ENCODE data around the gene NDRG4. TPM values are rescaled to one million over a fixed set of nuclear protein-coding genes. Genes with fewer than 3 reads are reported as not detected.

The NDRG4 gene
- total and polyA plus RNA-seq, 2 experiments from 2014 or later, result 16.3 to 32.1 TPM

DNA sequence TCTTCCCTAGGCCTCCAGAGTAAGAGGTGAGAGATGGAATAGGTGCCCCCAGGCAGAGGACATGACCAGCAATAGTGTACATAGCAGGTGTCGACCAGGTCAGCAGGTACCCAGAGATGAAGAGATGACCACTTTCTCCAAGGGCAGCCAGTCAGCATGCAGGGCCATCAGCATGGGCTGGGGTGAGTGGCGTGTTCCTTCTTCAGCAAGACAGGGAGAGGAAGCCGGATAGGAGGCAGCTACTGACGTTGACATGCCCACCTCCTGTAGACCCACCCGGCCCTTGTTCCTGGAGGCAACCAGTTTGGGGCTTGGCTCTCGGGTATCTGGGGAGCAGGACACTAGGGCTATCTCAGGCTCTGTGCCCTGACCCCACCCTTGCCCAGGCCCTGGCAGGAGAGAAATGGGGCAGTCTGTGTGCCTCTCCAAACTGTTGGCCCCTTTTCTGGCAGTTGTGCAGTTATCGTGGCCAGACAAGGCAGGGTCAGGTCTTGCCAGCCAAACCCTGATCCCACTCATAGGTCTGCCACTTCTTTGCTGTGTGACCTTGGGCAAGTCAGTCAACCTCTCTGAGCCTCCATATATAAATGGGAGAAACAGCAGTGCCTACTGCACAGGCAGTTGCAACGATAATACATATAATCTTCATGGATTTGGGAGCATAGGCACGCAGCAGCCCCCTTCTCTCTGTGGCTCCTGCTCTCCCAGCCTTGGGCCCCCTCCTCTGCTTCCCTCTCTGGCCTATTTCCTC lies 1.4 kb upstream of the NDRG4 start:
- no peak overlapping the region for H3K4me2 ChIP-seq
- no peak overlapping the region for H3K4me3 ChIP-seq
- no peaks in the 10 kb centered on the region for H3F3A ChIP-seq (replicated peaks; ENCODE audit: low read depth)
- H3K79me2 ChIP-seq (replicated peaks; ENCODE audit: insufficient read depth), result no peaks in the 10 kb centered on the region
- Mint-ChIP-seq H3K27ac (no peak overlapping the region), H3K36me3 (ENCODE audit: low read depth) (no peaks in the 10 kb centered on the region), H3K9me3 (no peaks in the 10 kb centered on the region; the same call in 2 of the 3 replicates), H3K4me1 (peaks cover 25% of the 10 kb centered on the region), H3K27me3 (ENCODE audit: insufficient read depth, low read depth, poor library complexity) (peaks cover 35% of the 10 kb centered on the region), H3K4me3 (no peak overlapping the region)
- no peaks in the 10 kb centered on the region for H3K36me3 ChIP-seq (ENCODE audit: insufficient read depth)
- no peak for DNase-seq (ENCODE audit: low spot score)
- H3K27ac ChIP-seq (ENCODE audit: low read depth), result no peak overlapping the region
- no peaks in the 10 kb centered on the region for H3K27me3 ChIP-seq (ENCODE audit: insufficient read depth)
- H3K4me1 ChIP-seq (ENCODE audit: insufficient read depth), result peaks cover 4% of the 10 kb centered on the region; the same call in 1 of the 2 replicates
- TF ChIP-seq CTCF (conservative IDR thresholded peaks at IDR 0.05; ENCODE audit: low read depth in 2 of 2), result no peak
- H2AFZ ChIP-seq, result no peak overlapping the region
- peaks cover 4% of the 10 kb centered on the region; the same call in 1 of the 2 replicates for H4K20me1 ChIP-seq (replicated peaks; ENCODE audit: insufficient read depth)
- H3K9me2 ChIP-seq (ENCODE audit: insufficient read depth), result no peaks in the 10 kb centered on the region
- ATAC-seq, result no peak

DNA sequence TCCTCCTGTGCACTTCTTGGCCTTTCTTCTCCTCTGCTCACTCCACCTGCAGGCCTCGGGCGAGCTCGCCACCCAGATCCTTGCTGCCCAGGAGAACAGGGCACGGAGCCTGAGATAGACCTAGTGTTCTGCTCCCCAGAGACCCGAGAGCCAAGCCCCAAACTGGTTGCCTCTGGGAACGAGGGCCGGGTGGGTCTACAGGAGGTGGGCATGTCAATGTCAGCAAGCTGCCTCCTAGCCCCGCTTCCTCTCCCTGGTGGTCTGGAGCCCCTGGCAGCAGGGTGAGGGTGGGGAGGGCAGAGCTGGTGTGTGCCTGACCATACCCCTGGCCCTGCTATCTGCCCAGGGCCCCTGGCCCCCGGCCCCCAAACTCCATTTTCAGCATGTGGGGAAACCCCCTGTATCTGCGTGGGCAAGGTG lies 841 bp upstream of the NDRG4 start:
- no peaks in the 10 kb centered on the region for H3K36me3 Mint-ChIP-seq (ENCODE audit: low read depth)
- Histone ChIP-seq H3K4me2 (peak overlapping the region; percentile 67; the same call in 1 of the 2 replicates), H3K9me2 (ENCODE audit: insufficient read depth) (no peaks in the 10 kb centered on the region), H3F3A (replicated peaks; ENCODE audit: low read depth) (no peaks in the 10 kb centered on the region), H3K36me3 (ENCODE audit: insufficient read depth) (no peaks in the 10 kb centered on the region), H3K27me3 (ENCODE audit: insufficient read depth) (no peaks in the 10 kb centered on the region), H3K27ac (ENCODE audit: low read depth) (no peak overlapping the region), H3K4me3 (no peak overlapping the region), H4K20me1 (replicated peaks; ENCODE audit: insufficient read depth) (peaks cover 4% of the 10 kb centered on the region; the same call in 1 of the 2 replicates), H3K79me2 (replicated peaks; ENCODE audit: insufficient read depth) (no peaks in the 10 kb centered on the region), H2AFZ (no peak overlapping the region), H3K4me1 (ENCODE audit: insufficient read depth) (peaks cover 4% of the 10 kb centered on the region; the same call in 1 of the 2 replicates)
- no peak overlapping the region for H3K4me3 Mint-ChIP-seq
- no peak for TF ChIP-seq ETS1 (IDR thresholded peaks at IDR 0.05)
- TF ChIP-seq, protein P1, sequence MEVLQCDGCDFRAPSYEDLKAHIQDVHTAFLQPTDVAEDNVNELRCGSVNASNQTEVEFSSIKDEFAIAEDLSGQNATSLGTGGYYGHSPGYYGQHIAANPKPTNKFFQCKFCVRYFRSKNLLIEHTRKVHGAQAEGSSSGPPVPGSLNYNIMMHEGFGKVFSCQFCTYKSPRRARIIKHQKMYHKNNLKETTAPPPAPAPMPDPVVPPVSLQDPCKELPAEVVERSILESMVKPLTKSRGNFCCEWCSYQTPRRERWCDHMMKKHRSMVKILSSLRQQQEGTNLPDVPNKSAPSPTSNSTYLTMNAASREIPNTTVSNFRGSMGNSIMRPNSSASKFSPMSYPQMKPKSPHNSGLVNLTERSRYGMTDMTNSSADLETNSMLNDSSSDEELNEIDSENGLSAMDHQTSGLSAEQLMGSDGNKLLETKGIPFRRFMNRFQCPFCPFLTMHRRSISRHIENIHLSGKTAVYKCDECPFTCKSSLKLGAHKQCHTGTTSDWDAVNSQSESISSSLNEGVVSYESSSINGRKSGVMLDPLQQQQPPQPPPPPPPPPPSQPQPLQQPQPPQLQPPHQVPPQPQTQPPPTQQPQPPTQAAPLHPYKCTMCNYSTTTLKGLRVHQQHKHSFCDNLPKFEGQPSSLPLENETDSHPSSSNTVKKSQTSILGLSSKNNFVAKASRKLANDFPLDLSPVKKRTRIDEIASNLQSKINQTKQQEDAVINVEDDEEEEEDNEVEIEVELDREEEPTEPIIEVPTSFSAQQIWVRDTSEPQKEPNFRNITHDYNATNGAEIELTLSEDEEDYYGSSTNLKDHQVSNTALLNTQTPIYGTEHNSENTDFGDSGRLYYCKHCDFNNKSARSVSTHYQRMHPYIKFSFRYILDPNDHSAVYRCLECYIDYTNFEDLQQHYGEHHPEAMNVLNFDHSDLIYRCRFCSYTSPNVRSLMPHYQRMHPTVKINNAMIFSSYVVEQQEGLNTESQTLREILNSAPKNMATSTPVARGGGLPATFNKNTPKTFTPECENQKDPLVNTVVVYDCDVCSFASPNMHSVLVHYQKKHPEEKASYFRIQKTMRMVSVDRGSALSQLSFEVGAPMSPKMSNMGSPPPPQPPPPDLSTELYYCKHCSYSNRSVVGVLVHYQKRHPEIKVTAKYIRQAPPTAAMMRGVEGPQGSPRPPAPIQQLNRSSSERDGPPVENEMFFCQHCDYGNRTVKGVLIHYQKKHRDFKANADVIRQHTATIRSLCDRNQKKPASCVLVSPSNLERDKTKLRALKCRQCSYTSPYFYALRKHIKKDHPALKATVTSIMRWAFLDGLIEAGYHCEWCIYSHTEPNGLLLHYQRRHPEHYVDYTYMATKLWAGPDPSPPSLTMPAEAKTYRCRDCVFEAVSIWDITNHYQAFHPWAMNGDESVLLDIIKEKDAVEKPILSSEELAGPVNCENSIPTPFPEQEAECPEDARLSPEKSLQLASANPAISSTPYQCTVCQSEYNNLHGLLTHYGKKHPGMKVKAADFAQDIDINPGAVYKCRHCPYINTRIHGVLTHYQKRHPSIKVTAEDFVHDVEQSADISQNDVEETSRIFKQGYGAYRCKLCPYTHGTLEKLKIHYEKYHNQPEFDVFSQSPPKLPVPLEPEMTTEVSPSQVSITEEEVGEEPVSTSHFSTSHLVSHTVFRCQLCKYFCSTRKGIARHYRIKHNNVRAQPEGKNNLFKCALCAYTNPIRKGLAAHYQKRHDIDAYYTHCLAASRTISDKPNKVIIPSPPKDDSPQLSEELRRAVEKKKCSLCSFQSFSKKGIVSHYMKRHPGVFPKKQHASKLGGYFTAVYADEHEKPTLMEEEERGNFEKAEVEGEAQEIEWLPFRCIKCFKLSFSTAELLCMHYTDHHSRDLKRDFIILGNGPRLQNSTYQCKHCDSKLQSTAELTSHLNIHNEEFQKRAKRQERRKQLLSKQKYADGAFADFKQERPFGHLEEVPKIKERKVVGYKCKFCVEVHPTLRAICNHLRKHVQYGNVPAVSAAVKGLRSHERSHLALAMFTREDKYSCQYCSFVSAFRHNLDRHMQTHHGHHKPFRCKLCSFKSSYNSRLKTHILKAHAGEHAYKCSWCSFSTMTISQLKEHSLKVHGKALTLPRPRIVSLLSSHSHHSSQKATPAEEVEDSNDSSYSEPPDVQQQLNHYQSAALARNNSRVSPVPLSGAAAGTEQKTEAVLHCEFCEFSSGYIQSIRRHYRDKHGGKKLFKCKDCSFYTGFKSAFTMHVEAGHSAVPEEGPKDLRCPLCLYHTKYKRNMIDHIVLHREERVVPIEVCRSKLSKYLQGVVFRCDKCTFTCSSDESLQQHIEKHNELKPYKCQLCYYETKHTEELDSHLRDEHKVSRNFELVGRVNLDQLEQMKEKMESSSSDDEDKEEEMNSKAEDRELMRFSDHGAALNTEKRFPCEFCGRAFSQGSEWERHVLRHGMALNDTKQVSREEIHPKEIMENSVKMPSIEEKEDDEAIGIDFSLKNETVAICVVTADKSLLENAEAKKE (CRISPR knock-in tag; IDR thresholded peaks at IDR 0.05), result no peak
- TF ChIP-seq STAT1 (IDR thresholded peaks at IDR 0.05; ENCODE audit: unreplicated experiment), result no peak
- TF ChIP-seq EZH2 (IDR thresholded peaks at IDR 0.05; ENCODE audit: low read depth, unreplicated experiment), result no peak
- TF ChIP-seq CTCF (conservative IDR thresholded peaks at IDR 0.05; ENCODE audit: low read depth in 2 of 2), result no peak
- TF ChIP-seq NANOG (IDR thresholded peaks at IDR 0.05; ENCODE audit: borderline replicate concordance), result no peak
- TF ChIP-seq JUNB (IDR thresholded peaks at IDR 0.05; ENCODE audit: unreplicated experiment), result no peak
- TF ChIP-seq ZNF114 (CRISPR knock-in tag; IDR thresholded peaks at IDR 0.05), result no peak
- DNase-seq (ENCODE audit: low spot score), result no peak
- H3K4me1 Mint-ChIP-seq, result peaks cover 25% of the 10 kb centered on the region
- H3K27ac Mint-ChIP-seq, result no peak overlapping the region
- no peaks in the 10 kb centered on the region; the same call in 2 of the 3 replicates for H3K9me3 Mint-ChIP-seq
- no peak for ATAC-seq
- peaks cover 35% of the 10 kb centered on the region for H3K27me3 Mint-ChIP-seq (ENCODE audit: insufficient read depth, low read depth, poor library complexity)
